Measurements from ENCODE around the gene LRBA. TPM values are rescaled to one million over a fixed set of nuclear protein-coding genes. Genes with fewer than 3 reads are reported as not detected.

LRBA gene
- total RNA-seq, 1 experiment from 2014 or later, result 77.4 TPM

GRCh38 chr4:150447356-150447755 lies 567.7 kb downstream of the LRBA start:
- intact Hi-C loops (cut with micrococcal nuclease; ENCODE audit: unreplicated experiment), result no loop called here
- H3F3A ChIP-seq (ENCODE audit: insufficient read depth, low read depth), result no peaks in the 10 kb centered on the region
- H3K27me3 ChIP-seq (ENCODE audit: insufficient read depth, low read depth), result no peaks in the 10 kb centered on the region
- H2AFZ ChIP-seq, result no peak overlapping the region
- no TSS peak for BruUV-seq (replicated peaks)
- no peak for DNase-seq
- H3K9me2 ChIP-seq (ENCODE audit: insufficient read depth), result no peaks in the 10 kb centered on the region
- no peaks in the 10 kb centered on the region for H3K79me2 ChIP-seq (ENCODE audit: low read depth)
- ChIA-PET POLR2A (ENCODE audit: unreplicated experiment) (no interaction called here), CTCF (no interaction called here)
- H3K4me2 ChIP-seq, result no peak overlapping the region
- no peaks in the 10 kb centered on the region for H3K9me3 ChIP-seq (ENCODE audit: insufficient read depth, low read depth)
- no peak for TF ChIP-seq EZH2 (IDR thresholded peaks at IDR 0.05; ENCODE audit: low read depth)
- TF ChIP-seq CTCF (conservative IDR thresholded peaks at IDR 0.05), result no peak
- H3K4me1 ChIP-seq (replicated peaks; ENCODE audit: insufficient read depth), result no peaks in the 10 kb centered on the region
- no peak overlapping the region for H3K4me3 ChIP-seq
- H3K27ac ChIP-seq, result no peak overlapping the region
- H3K36me3 ChIP-seq (ENCODE audit: low read depth), result no peaks in the 10 kb centered on the region
- no peaks in the 10 kb centered on the region for H4K20me1 ChIP-seq (ENCODE audit: insufficient read depth)

GRCh38 chr4:150439451-150439933 lies 575.6 kb downstream of the LRBA start:
- no peaks in the 10 kb centered on the region for H3K9me2 ChIP-seq (ENCODE audit: insufficient read depth)
- no peak overlapping the region for H3K4me2 ChIP-seq
- no TSS peak for BruUV-seq (replicated peaks)
- no peaks in the 10 kb centered on the region for H3K4me1 ChIP-seq (replicated peaks; ENCODE audit: insufficient read depth)
- intact Hi-C loops (cut with micrococcal nuclease; ENCODE audit: unreplicated experiment), result no loop called here
- TF ChIP-seq CTCF (conservative IDR thresholded peaks at IDR 0.05), result no peak
- TF ChIP-seq EZH2 (IDR thresholded peaks at IDR 0.05; ENCODE audit: low read depth), result no peak
- no peak overlapping the region for H2AFZ ChIP-seq
- H4K20me1 ChIP-seq (ENCODE audit: insufficient read depth), result no peaks in the 10 kb centered on the region
- DNase-seq, result no peak
- no peaks in the 10 kb centered on the region for H3K36me3 ChIP-seq (ENCODE audit: low read depth)
- H3F3A ChIP-seq (ENCODE audit: insufficient read depth, low read depth), result no peaks in the 10 kb centered on the region
- ChIA-PET CTCF (interaction anchor here (0.6 kb wide), 2 partner anchors 22 to 145 kb away, joined by 3 to 5 read pairs; no protein-coding TSS in a partner anchor), POLR2A (ENCODE audit: unreplicated experiment) (no interaction called here)
- no peaks in the 10 kb centered on the region for H3K79me2 ChIP-seq (ENCODE audit: low read depth)
- no peak overlapping the region for H3K27ac ChIP-seq
- no peaks in the 10 kb centered on the region for H3K27me3 ChIP-seq (ENCODE audit: insufficient read depth, low read depth)
- no peaks in the 10 kb centered on the region for H3K9me3 ChIP-seq (ENCODE audit: insufficient read depth, low read depth)
- H3K4me3 ChIP-seq, result no peak overlapping the region

GRCh38 chr4:150436598-150437370 lies 578.3 kb downstream of the LRBA start:
- H2AFZ ChIP-seq, result no peak overlapping the region
- H4K20me1 ChIP-seq (ENCODE audit: insufficient read depth), result no peaks in the 10 kb centered on the region
- no peaks in the 10 kb centered on the region for H3K27me3 ChIP-seq (ENCODE audit: insufficient read depth, low read depth)
- no peak overlapping the region for H3K27ac ChIP-seq
- H3K9me2 ChIP-seq (ENCODE audit: insufficient read depth), result no peaks in the 10 kb centered on the region
- no peaks in the 10 kb centered on the region for H3K79me2 ChIP-seq (ENCODE audit: low read depth)
- H3K4me1 ChIP-seq (replicated peaks; ENCODE audit: insufficient read depth), result no peaks in the 10 kb centered on the region
- H3K36me3 ChIP-seq (ENCODE audit: low read depth), result no peaks in the 10 kb centered on the region
- TF ChIP-seq EZH2 (IDR thresholded peaks at IDR 0.05; ENCODE audit: low read depth), result no peak
- no peak for TF ChIP-seq CTCF (conservative IDR thresholded peaks at IDR 0.05)
- no peaks in the 10 kb centered on the region for H3K9me3 ChIP-seq (ENCODE audit: insufficient read depth, low read depth)
- H3K4me2 ChIP-seq, result no peak overlapping the region
- ChIA-PET CTCF (no interaction called here), POLR2A (ENCODE audit: unreplicated experiment) (no interaction called here)
- no TSS peak for BruUV-seq (replicated peaks)
- DNase-seq, result no peak
- no peak overlapping the region for H3K4me3 ChIP-seq
- H3F3A ChIP-seq (ENCODE audit: insufficient read depth, low read depth), result no peaks in the 10 kb centered on the region
- intact Hi-C loops (cut with micrococcal nuclease; ENCODE audit: unreplicated experiment), result no loop called here

All from PC-9 (cell line).